ENCODE results near the gene GAS7. TPM values are rescaled to one million over a fixed set of nuclear protein-coding genes. Genes with fewer than 3 reads are reported as not detected.

The GAS7 gene
- total and polyA plus RNA-seq, 9 of the 15 experiments (the other 6 are each of a cell fraction or from before 2014, with no cell fraction given): 0.11 to 0.33 TPM; not detected in 7

GRCh38 chr17:9969301-9969935, 229.0 kb downstream of the GAS7 start:
- Histone ChIP-seq H3K27ac (ENCODE audit: extremely low read depth, low read depth, low read length) (no peak overlapping the region), H3K4me2 (ENCODE audit: insufficient read depth, low read length) (no peak overlapping the region), H3K27me3 (ENCODE audit: control insufficient read depth in 2 of 2, insufficient read depth in 2 of 2, low read length in 2 of 2) (peaks cover 0 to 10% of the 10 kb centered on the region in 2 experiments; a peak in 1 of 5 replicates), H3K36me3 (ENCODE audit: control insufficient read depth, insufficient read depth, low read length) (no peaks in the 10 kb centered on the region), H3K9me3 (replicated peaks; ENCODE audit: control insufficient read depth, insufficient read depth, low read depth, low read length) (no peaks in the 10 kb centered on the region), H3K79me2 (ENCODE audit: control insufficient read depth, insufficient read depth, low read length) (no peaks in the 10 kb centered on the region), H4K20me1 (replicated peaks; ENCODE audit: control insufficient read depth, insufficient read depth, low read length) (no peaks in the 10 kb centered on the region), H3K4me1 (replicated peaks in 1 of 2; ENCODE audit: control insufficient read depth in 2 of 2, insufficient read depth in 2 of 2, low read length in 2 of 2) (no peaks in the 10 kb centered on the region), H3K9me1 (ENCODE audit: control insufficient read depth, insufficient read depth, low read length) (no peaks in the 10 kb centered on the region), H2AFZ (ENCODE audit: low read depth, low read length) (no peak overlapping the region), H3K4me3 (no peak overlapping the region), H3K9ac (ENCODE audit: insufficient read depth in 1 of 2, low read depth in 2 of 2, low read length in 2 of 2) (no peak overlapping the region)
- FAIRE-seq (no peak), ATAC-seq (no peak), DNase-seq (ENCODE audit: extremely low read depth in 1 of 4, low spot score in 3 of 4) (no peak)
- no peak for TF ChIP-seq ZBTB5 (IDR thresholded peaks at IDR 0.05)
- TF ChIP-seq ELF1 (tag; IDR thresholded peaks at IDR 0.05): no peak
- intact Hi-C loops (cut with micrococcal nuclease) (loop anchor here (5.0 kb wide), 1 partner anchor 258 kb away; no protein-coding TSS in a partner anchor), in situ Hi-C loops (cut with MboI) (no loop called here)
- 0% methylated on average over 9 of the region's 13 CpGs for WGBS (ENCODE audit: insufficient coverage, low coverage, missing lambda C conversion rate)
- CTCF ChIA-PET (ENCODE audit: low intra/inter-chr PET ratio): no interaction called here
- POLR2A ChIA-PET: no interaction called here
- no TSS peak for BruUV-seq (replicated peaks)

- Histone ChIP-seq H3K4me2 (ENCODE audit: insufficient read depth, low read length) (no peak overlapping the region), H3K36me3 (ENCODE audit: control insufficient read depth, insufficient read depth, low read length) (no peaks in the 10 kb centered on the region), H3K27me3 (ENCODE audit: control insufficient read depth in 2 of 2, insufficient read depth in 2 of 2, low read length in 2 of 2) (peaks cover 0 to 7% of the 10 kb centered on the region in 2 experiments; a peak in 1 of 5 replicates), H3K9ac (ENCODE audit: insufficient read depth in 1 of 2, low read depth in 2 of 2, low read length in 2 of 2) (no peak overlapping the region), H2AFZ (ENCODE audit: low read depth, low read length) (no peak overlapping the region), H3K4me1 (replicated peaks in 1 of 2; ENCODE audit: control insufficient read depth in 2 of 2, insufficient read depth in 2 of 2, low read length in 2 of 2) (no peaks in the 10 kb centered on the region), H3K9me1 (ENCODE audit: control insufficient read depth, insufficient read depth, low read length) (no peaks in the 10 kb centered on the region), H3K79me2 (ENCODE audit: control insufficient read depth, insufficient read depth, low read length) (no peaks in the 10 kb centered on the region), H3K9me3 (replicated peaks; ENCODE audit: control insufficient read depth, insufficient read depth, low read depth, low read length) (no peaks in the 10 kb centered on the region), H3K27ac (ENCODE audit: extremely low read depth, low read depth, low read length) (no peak overlapping the region), H3K4me3 (no peak overlapping the region), H4K20me1 (replicated peaks; ENCODE audit: control insufficient read depth, insufficient read depth, low read length) (no peaks in the 10 kb centered on the region)
- DNase-seq (ENCODE audit: extremely low read depth in 1 of 4, low spot score in 3 of 4) (no peak), FAIRE-seq (no peak), ATAC-seq (no peak)
- POLR2A ChIA-PET: interaction anchor here (0.5 kb wide), 1 partner anchor 267 kb away, joined by 4 read pairs; no protein-coding TSS in a partner anchor
- CTCF ChIA-PET (ENCODE audit: low intra/inter-chr PET ratio): no interaction called here
- intact Hi-C loops (cut with micrococcal nuclease): loop anchor here (5.0 kb wide), 1 partner anchor 258 kb away; no protein-coding TSS in a partner anchor
- 0% methylated on average over 5 of the region's 5 CpGs for WGBS (ENCODE audit: insufficient coverage, low coverage, missing lambda C conversion rate)
- no TSS peak for BruUV-seq (replicated peaks)
- in situ Hi-C loops (cut with MboI): no loop called here
- TF ChIP-seq SMAD4 (CRISPR knock-in tag; conservative IDR thresholded peaks at IDR 0.05) (no peak), MAFK (IDR thresholded peaks at IDR 0.05; ENCODE audit: low read length) (no peak), CHD2 (IDR thresholded peaks at IDR 0.05; ENCODE audit: low read depth, low read length) (no peak), XRCC4 (IDR thresholded peaks at IDR 0.05; ENCODE audit: extremely low read depth, insufficient read depth, insufficient read length) (no peak), ZNF592 (IDR thresholded peaks at IDR 0.05) (no peak), ZNF76 (CRISPR knock-in tag; IDR thresholded peaks at IDR 0.05; ENCODE audit: borderline replicate concordance) (no peak), HNRNPH1 (optimal IDR thresholded peaks at IDR 0.05; ENCODE audit: low read depth, low read length) (no peak), FOSL1 (tag; conservative IDR thresholded peaks at IDR 0.05) (no peak)
Measured at GRCh38 chr17:9968881-9969280, 229.5 kb downstream of the GAS7 start.
